Activated T-cell treated with anti-CD3 and anti-CD28 coated beads for 48 hours (primary cell): ENCODE data around the gene ACAP2.
"Not testable (repeated sequence)": the region's sequence is repeated elsewhere in the genome, so short reads cannot be mapped to it uniquely, and the experiment has no call there.

ENCODE experiments used
- DNase-seq: peaks from one replicate; pipeline ENCODE4 v3.0.0-alpha.2; 2020; ENCODE audit warnings: low read depth

Gene ACAP2

GRCh38 chr3:195443391-195443989 lies 670 bp upstream of the ACAP2 start:
- DNase-seq, result no peak

- DNase-seq, result peak; percentile 32
Measured at GRCh38 chr3:195441992-195442572, 738 bp downstream of the ACAP2 start.

- no peak for DNase-seq
Measured at GRCh38 chr3:195441476-195441991, 1.3 kb downstream of the ACAP2 start.

DNA sequence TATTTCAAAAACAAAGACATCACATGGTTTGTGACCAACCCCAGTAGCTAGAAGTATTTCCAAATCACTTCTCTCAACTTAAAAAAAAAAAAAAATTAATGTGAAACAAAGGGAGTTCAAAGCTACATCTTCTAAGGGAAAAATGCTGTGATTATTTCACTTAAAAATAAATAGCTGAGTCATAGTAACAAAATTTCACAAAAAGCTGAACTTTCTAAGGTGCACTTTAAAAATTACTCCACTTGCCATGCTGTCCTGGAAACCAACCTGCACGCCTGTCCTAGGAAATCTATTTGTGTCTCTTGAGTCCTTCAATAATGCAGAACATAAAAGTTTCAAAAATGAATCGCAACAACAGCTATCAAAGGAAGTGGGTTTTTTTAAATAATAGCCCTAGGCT lies 1.8 kb downstream of the ACAP2 start:
- DNase-seq, result no peak

GRCh38 chr3:195440379-195440778 lies 2.4 kb downstream of the ACAP2 start:
- DNase-seq, result no peak

DNA sequence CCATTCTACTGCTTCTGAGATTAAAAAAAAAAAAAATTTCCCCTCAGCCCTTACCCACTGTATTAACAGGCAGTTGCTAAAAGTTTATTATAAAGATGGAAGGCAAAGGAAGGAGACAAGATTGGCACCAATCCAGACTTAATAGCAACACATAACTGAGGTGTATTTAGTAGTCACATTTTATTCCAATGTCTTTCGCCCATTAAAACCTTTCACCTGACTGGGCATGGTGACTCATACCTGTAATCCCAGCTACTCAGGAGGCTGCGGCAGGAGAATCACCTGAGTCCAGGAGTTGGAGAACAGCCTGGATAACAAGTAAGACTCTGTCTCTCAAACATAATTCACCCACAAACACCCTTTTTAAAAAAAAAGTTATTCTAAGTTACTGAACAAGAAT lies 4.4 kb downstream of the ACAP2 start:
- DNase-seq, result no peak

DNA sequence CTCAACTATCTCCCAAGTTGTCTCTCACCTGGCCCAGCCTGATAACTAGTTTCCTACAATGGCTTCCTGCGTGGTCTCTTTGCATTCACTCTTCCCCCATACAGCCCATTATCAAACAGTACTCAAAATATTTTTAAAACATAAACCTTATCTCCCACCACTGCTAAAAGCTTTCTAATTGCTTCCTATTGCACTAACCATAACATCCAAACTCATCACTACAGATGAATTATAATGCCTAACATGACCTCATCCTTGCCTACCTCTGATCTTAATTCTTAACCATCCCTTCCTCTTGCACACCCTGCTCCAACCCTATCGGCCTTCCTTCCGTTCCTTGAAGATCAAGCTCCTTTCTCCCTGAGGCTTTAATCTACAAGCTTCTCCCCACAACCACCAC lies 17.0 kb downstream of the ACAP2 start:
- DNase-seq, result no peak

DNA sequence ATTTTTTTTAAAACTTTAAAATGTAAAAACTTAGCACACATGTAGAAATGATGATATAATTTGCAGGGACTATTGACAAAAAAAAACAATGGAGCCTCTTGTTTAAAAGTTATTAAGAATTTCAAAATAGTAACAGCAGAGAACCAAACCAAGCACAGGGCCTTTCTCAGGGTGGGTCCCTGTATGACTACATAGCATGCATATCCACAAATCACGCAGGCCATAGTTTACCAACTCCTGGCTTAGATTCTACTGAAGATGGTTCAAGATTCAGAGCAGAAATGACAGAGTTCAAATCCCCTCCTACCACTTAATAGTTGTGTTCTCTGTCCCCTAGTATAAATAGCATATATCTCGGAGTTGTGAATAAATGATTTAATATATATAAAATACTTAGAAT lies 19.0 kb downstream of the ACAP2 start:
- DNase-seq, result no peak

DNA sequence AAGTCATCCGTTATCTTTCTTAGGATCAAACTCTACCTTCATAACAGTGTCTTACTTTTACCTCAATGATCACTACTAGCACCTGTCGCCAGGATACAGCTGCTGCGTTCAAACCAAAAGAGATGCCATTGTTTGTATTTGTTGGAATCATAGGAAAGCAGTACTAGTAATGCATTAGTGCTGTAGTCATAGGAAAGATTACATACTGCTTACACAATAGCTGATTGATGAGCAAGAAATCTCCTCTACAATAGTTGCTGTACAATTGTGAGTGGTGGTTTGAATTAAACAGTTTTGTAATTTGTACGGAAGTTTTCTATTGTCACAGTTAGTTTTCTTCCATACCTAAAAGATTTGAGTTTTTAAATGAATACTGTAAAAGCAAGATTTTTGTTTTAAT lies 21.4 kb downstream of the ACAP2 start:
- DNase-seq, result no peak

GRCh38 chr3:195416795-195417194 lies 26.0 kb downstream of the ACAP2 start:
- no peak for DNase-seq

DNA sequence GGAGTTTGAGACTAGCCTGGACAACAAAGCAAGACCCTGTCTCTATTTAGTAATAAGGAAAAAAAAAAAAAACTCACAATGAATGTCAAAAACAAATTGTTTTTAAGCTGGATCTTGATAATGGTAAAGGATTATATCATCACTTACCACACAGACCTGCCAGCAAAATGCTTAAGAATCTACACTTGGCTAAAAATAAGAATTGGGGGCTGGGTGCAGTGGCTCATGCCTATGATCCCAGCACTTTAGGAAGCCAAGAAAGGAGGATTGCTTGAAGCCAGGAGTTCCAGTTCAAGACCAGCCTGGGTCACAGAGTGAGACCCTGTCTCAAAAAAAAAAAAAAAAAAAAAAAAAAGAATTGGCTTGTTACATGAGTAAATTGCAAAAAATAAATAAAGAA lies 31.0 kb downstream of the ACAP2 start:
- DNase-seq, result no peak

DNA sequence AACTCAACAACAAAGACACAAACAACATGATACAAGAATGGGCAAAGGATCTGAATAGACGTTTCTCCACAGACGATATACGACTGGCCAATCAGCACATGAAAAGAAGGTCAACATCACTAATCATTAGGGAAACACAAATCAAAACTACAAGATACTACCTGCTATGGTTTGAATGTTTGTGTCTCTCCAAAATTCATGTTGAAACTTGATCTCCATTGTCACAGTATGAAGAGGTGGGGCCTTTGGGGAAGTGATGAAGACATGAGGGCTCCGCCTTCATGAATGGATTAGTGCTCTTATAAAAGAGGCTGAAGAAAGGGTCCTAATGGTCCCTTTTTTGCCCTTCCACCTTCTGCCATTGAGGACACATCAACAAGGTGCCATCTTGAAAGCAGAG lies 32.3 kb downstream of the ACAP2 start:
- DNase-seq, result no peak

DNA sequence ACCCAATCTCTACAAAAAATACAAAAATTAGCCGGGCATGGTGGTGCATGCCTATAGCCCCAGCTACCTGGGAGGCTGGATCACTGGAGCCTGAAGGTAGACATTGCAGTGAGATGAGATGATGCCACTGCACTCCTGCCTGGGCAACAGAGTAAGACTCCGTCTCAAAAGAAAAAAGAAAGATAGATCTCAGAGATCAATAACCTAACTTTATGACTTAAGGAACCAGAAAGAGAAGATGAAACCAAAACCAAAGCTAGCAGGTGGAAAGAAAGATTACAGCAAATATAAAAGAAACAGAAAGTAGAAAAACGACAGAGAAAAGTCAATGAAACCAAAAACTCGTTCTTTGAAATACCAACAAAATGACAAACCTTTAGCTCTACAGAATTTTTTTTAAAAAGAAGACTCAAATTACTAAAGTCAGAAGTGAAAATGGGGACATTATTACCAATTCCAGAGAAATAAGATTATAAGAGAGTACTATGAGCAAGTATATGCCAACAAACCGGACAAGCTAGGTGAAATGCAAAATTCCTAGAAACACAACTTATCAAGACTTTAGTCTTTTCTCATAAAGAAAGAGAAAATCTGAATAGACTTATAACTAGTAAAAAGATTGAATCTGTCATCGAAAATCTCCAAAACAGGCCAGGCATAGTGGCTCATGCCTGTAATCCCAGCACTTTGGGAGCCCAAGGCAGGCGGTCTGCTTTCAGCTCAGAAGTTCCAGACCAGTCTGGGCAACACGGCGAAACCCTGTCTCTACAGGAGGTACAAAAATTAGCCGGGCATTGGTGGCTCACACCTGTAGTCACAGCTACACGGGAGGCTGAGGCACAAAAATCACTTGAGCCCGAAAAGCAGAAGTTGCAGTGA lies 35.0 kb downstream of the ACAP2 start:
- DNase-seq, result no peak

DNA sequence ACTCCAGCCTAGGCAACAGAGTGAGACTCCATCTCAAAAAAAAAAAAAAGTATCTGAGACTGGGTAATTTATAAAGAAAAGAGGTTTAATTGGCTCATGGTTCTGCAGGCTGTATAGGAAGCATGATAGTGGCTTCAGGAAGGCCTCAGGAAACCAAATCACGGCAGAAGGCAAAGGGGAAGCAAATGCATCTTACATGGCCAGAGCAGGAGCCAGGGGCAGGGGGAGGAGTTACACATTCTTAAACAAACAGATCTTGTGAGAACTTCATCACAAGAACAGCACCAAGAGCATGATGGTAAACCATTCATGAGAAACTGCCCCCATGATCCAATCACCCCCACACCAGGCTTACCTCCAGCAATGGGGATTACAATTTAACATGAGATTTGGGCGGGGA lies 37.2 kb downstream of the ACAP2 start:
- DNase-seq, result no peak

DNA sequence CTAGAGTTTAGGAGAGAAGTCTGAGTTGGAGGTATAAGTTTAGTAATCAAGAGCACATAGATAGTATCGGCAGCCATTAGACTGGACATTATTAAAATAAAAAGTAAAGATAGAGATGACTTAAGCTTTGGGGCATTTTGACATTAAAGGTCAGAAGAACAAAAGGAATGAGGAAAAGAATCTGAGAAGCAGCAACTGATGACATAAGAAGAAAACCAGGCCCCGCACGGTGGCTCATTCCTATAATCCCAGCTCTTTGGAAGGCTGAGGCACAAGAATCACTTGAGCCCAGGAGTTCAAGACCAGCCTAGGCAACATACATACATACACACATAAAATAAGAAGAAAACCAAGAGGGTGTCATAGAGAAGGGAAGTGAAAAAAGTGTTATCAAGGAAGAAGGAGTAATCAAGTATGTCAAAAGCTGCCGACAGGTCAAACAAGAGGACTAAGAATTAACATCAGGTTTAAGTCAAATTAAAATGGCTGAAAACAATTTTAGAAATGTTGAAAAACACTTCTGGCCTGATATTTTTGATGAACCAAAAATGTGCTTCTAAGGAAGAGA lies 38.9 kb downstream of the ACAP2 start:
- DNase-seq, result no peak

- no peak for DNase-seq
Measured at GRCh38 chr3:195403244-195403643, 39.6 kb downstream of the ACAP2 start.

GRCh38 chr3:195401943-195402342 lies 40.9 kb downstream of the ACAP2 start:
- DNase-seq, result no peak

DNA sequence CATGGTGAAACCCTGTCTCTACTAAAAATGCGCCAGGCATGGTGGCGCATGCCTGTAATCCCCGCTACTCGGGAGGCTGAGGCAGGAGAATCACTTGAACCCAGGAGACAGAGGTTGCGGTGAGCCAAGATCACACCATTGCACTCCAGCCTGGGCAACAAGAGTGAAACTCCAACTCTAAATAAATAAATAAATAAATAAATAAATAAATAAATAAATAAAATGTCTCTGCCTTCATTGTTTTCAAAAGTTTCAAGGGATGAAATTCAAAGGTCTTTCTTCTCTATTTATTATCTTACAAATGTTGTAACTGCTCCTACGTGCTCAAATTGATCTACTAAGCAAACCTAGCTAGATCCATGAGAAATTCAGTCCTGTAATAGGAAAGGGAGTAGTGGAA lies 44.4 kb downstream of the ACAP2 start:
- not testable (repeated sequence) for DNase-seq

- no peak for DNase-seq
Measured at GRCh38 chr3:195397524-195397923, 45.3 kb downstream of the ACAP2 start.

DNA sequence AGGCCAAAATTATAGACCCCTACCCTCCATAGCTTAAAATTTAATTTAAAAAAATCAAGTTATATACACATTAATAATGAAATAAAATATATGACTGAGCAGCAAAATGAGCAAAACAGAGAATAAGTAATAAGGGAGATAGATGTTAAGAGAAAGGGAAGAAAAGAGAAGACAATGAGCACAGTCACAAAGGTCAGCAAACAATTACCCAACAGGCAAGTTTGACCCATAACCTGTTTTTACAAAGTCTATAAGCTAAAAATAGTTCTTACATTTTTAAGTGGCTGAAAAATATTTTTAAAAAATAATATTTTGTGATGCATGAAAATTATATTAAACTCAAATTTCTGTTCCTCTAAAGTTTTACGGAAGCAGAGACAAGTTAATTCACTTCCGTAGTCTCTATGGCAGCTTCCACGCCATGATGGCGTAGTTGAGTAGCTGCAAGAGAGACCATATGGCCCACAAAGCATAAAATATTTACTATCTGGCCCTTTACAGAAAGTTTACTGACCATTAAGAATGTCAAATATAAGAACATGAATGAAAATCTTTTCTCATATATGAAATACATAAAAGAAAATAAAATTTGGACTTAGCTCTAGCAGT lies 47.5 kb downstream of the ACAP2 start:
- DNase-seq, result no peak

DNA sequence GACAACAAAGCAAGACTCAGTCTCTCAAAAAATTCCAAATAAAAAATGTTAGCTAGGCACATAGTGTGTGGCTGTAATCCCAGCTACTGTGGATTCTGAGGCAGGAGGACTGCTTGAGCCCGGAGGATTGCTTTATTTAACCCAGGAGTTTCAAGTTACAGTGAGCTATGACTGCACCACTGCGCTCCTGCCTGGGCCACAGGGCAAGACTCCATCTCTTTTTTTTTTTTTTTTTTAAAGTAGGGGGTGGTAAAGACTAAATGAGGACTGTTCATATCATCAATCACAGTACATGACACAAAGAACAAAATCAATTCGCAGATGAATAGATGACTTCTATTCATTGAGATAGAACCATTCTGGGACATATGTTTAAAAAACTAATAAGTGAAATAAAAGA lies 48.1 kb downstream of the ACAP2 start:
- no peak for DNase-seq

- DNase-seq, result no peak
Measured at GRCh38 chr3:195394024-195394423, 48.8 kb downstream of the ACAP2 start.
